HEK293 (cell line): ENCODE data around the gene GRIK4.

ENCODE experiments used
- KLF7 ChIP-seq: fragments of 450-650 bp; formaldehyde crosslinking; IDR thresholded peaks from 2 replicates; pipeline ENCODE4 v1.5.1; 2016; ENCODE audit warnings: missing biosample characterization, missing genetic modification characterization, borderline replicate concordance
- KLF8 ChIP-seq: fragments of 450-650 bp; formaldehyde crosslinking; IDR thresholded peaks from 2 replicates; pipeline ENCODE4 v1.5.1; 2016; ENCODE audit warnings: missing biosample characterization, missing genetic modification characterization
- SCRT2 ChIP-seq: fragments of 450-650 bp; formaldehyde crosslinking; IDR thresholded peaks from 2 replicates; pipeline ENCODE4 v1.5.1; 2016; ENCODE audit warnings: missing biosample characterization, missing genetic modification characterization
- ZNF174 ChIP-seq: fragments of 450-650 bp; formaldehyde crosslinking; IDR thresholded peaks from 2 replicates; pipeline ENCODE4 v1.5.0; 2017; ENCODE audit warnings: missing biosample characterization, mild to moderate bottlenecking, missing genetic modification characterization
- ZNF670 ChIP-seq: fragments of 450-650 bp; formaldehyde crosslinking; IDR thresholded peaks from 2 replicates; pipeline ENCODE4 v1.5.1; 2016; ENCODE audit warnings: missing biosample characterization, missing genetic modification characterization, low read depth
- ZNF777 ChIP-seq: fragments of 450-650 bp; formaldehyde crosslinking; IDR thresholded peaks from 2 replicates; pipeline ENCODE4 v1.5.1; 2017; ENCODE audit warnings: missing biosample characterization, missing genetic modification characterization, borderline replicate concordance
- TF ChIP-seq, protein P1 (sequence below): fragments of 450-650 bp; formaldehyde crosslinking; IDR thresholded peaks from 2 replicates; pipeline ENCODE4 v1.5.1; 2016; ENCODE audit warnings: missing biosample characterization, missing genetic modification characterization
- TF ChIP-seq, protein P2 (sequence below): fragments of 450-650 bp; formaldehyde crosslinking; IDR thresholded peaks from 2 replicates; pipeline ENCODE4 v1.5.1; 2016; ENCODE audit warnings: missing biosample characterization, missing genetic modification characterization
- TF ChIP-seq, protein P3 (sequence below): fragments of 450-650 bp; formaldehyde crosslinking; IDR thresholded peaks from 2 replicates; pipeline ENCODE4 v1.5.1; 2016; ENCODE audit warnings: missing biosample characterization, missing genetic modification characterization

DNA sequence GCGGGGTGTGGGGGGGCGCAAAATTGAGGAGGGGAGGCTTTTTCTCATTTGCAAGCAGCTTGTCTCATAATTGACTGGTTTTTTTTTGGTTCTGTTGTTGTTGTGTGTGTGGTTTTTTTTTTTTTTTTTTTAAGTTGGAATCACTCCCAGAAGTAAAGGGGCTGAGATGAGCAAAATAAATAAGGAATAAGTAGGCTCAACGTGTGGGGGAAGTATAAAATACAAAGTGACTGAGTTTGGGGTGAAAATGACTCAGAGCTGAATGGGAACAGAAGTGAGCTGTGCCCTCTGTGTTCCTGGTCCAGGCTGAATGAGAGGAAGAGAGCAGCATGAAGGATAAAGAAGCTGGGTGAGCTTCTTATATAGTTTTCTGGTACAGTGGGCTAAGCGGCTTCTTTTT lies 90.0 kb downstream of the GRIK4 start:
- TF ChIP-seq, protein P1, sequence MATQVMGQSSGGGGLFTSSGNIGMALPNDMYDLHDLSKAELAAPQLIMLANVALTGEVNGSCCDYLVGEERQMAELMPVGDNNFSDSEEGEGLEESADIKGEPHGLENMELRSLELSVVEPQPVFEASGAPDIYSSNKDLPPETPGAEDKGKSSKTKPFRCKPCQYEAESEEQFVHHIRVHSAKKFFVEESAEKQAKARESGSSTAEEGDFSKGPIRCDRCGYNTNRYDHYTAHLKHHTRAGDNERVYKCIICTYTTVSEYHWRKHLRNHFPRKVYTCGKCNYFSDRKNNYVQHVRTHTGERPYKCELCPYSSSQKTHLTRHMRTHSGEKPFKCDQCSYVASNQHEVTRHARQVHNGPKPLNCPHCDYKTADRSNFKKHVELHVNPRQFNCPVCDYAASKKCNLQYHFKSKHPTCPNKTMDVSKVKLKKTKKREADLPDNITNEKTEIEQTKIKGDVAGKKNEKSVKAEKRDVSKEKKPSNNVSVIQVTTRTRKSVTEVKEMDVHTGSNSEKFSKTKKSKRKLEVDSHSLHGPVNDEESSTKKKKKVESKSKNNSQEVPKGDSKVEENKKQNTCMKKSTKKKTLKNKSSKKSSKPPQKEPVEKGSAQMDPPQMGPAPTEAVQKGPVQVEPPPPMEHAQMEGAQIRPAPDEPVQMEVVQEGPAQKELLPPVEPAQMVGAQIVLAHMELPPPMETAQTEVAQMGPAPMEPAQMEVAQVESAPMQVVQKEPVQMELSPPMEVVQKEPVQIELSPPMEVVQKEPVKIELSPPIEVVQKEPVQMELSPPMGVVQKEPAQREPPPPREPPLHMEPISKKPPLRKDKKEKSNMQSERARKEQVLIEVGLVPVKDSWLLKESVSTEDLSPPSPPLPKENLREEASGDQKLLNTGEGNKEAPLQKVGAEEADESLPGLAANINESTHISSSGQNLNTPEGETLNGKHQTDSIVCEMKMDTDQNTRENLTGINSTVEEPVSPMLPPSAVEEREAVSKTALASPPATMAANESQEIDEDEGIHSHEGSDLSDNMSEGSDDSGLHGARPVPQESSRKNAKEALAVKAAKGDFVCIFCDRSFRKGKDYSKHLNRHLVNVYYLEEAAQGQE (tag by site-specific recombination) = no peak
- TF ChIP-seq, protein P2, sequence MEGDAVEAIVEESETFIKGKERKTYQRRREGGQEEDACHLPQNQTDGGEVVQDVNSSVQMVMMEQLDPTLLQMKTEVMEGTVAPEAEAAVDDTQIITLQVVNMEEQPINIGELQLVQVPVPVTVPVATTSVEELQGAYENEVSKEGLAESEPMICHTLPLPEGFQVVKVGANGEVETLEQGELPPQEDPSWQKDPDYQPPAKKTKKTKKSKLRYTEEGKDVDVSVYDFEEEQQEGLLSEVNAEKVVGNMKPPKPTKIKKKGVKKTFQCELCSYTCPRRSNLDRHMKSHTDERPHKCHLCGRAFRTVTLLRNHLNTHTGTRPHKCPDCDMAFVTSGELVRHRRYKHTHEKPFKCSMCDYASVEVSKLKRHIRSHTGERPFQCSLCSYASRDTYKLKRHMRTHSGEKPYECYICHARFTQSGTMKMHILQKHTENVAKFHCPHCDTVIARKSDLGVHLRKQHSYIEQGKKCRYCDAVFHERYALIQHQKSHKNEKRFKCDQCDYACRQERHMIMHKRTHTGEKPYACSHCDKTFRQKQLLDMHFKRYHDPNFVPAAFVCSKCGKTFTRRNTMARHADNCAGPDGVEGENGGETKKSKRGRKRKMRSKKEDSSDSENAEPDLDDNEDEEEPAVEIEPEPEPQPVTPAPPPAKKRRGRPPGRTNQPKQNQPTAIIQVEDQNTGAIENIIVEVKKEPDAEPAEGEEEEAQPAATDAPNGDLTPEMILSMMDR (tag by site-specific recombination) = no peak
- TF ChIP-seq ZNF174 (tag by site-specific recombination) = no peak
- TF ChIP-seq ZNF670 = no peak
- TF ChIP-seq KLF8 (tag by site-specific recombination) = no peak
- TF ChIP-seq, protein P3, sequence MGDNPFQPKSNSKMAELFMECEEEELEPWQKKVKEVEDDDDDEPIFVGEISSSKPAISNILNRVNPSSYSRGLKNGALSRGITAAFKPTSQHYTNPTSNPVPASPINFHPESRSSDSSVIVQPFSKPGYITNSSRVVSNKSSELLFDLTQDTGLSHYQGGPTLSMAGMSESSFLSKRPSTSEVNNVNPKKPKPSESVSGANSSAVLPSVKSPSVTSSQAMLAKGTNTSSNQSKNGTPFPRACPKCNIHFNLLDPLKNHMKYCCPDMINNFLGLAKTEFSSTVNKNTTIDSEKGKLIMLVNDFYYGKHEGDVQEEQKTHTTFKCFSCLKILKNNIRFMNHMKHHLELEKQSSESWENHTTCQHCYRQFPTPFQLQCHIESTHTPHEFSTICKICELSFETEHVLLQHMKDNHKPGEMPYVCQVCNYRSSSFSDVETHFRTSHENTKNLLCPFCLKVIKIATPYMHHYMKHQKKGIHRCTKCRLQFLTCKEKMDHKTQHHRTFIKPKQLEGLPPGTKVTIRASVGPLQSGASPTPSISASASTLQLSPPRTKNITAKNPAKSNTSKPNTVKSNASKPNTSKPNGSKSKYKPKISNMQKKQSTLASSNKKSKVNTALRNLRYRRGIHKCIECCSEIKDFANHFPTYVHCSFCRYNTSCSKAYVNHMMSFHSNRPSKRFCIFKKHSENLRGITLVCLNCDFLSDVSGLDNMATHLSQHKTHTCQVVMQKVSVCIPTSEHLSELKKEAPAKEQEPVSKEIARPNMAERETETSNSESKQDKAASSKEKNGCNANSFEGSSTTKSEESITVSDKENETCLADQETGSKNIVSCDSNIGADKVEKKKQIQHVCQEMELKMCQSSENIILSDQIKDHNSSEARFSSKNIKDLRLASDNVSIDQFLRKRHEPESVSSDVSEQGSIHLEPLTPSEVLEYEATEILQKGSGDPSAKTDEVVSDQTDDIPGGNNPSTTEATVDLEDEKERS = no peak
- TF ChIP-seq ZNF777 (tag by site-specific recombination) = no peak
- TF ChIP-seq SCRT2 (tag by site-specific recombination) = no peak
- no peak for TF ChIP-seq KLF7
